Suprapubic skin (tissue), 4 donors: Measurements from ENCODE around the gene SARS2.

ENCODE experiments used
- EP300 ChIP-seq: sonication (generic); formaldehyde crosslinking; IDR thresholded peaks from one replicate; pipeline ENCODE4 v1.6.1; 2017; ENCODE audit warnings: antibody characterized with exemption
- POLR2A ChIP-seq, 2 donors: fragments of 450-650 bp; IDR thresholded peaks; one replicate each; pipeline ENCODE4 v1.6.1; 2017; ENCODE audit warnings: antibody characterized with exemption in 2 of 2, mild to moderate bottlenecking in 2 of 2, moderate library complexity in 2 of 2
- POLR2AphosphoS5 ChIP-seq, 3 donors: sonication (generic); formaldehyde crosslinking; IDR thresholded peaks; one replicate each; pipeline ENCODE4 v1.6.1; 2017; ENCODE audit warnings: antibody characterized with exemption in 3 of 3
- TF ChIP-seq, protein P1 (sequence below), 2 donors: fragments of 200-600 bp in 1 of 2; fragments of 450-650 bp in 1 of 2; sonication (generic) in 1 of 2; IDR thresholded peaks; one replicate each; pipeline ENCODE4 v1.5.1; 2016 to 2019; ENCODE audit warnings: antibody characterized with exemption in 2 of 2, mild to moderate bottlenecking in 1 of 2, moderate library complexity in 1 of 2

DNA sequence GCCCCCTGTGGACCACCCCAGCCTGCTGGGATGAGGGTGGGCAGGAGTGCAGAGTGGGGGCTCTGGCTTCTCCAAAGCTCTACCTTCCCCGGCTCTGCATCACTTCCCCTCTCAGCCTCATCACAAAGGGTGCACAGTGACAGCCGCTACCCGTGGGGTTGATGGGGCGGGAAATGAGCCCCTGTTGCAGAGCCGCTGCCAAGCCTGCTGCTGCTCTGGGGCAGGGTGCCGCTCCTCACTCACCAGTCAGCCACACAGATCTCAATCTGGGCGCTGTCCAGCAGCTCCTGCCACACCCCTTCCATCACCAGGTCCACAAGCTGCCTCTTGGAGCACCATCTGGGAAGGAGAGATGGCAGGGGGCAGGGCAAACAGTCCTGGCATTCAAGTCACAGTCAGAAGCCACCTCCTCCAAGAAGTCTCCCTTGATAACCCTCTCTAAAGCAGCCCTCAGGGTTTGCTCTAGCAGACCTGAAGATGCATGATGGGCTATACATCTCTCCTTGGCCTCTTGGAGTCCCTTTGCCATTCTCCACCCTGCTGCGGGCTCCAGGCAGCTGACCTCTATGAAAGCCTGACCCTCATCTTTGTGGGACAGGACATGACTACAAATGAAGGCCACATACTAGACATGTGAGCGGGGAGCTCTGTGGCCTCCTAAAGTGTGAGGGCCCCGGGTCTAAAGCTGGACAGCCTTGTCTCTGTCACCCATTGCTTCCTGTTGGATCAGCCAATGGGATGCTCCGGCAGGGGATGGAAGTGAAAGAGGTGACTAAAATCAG is 15.9 kb upstream of the SARS2 start:
- TF ChIP-seq, protein P1, sequence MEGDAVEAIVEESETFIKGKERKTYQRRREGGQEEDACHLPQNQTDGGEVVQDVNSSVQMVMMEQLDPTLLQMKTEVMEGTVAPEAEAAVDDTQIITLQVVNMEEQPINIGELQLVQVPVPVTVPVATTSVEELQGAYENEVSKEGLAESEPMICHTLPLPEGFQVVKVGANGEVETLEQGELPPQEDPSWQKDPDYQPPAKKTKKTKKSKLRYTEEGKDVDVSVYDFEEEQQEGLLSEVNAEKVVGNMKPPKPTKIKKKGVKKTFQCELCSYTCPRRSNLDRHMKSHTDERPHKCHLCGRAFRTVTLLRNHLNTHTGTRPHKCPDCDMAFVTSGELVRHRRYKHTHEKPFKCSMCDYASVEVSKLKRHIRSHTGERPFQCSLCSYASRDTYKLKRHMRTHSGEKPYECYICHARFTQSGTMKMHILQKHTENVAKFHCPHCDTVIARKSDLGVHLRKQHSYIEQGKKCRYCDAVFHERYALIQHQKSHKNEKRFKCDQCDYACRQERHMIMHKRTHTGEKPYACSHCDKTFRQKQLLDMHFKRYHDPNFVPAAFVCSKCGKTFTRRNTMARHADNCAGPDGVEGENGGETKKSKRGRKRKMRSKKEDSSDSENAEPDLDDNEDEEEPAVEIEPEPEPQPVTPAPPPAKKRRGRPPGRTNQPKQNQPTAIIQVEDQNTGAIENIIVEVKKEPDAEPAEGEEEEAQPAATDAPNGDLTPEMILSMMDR (IDR thresholded peaks at IDR 0.05): no peak
- TF ChIP-seq POLR2AphosphoS5 (IDR thresholded peaks at IDR 0.05) (no peak), POLR2A (IDR thresholded peaks at IDR 0.05) (no peak), EP300 (no peak)
